Ishikawa (cell line): ENCODE results near the gene IL12B.

Source experiments
- CEBPB ChIP-seq: IDR thresholded peaks from 2 replicates; pipeline ENCODE4 v1.6.1; 2012
- CREB1 ChIP-seq: IDR thresholded peaks from 2 replicates; pipeline ENCODE4 v1.6.1; 2012; ENCODE audit warnings: low read depth
- EGR1 ChIP-seq: IDR thresholded peaks from 2 replicates; pipeline ENCODE4 v1.6.1; 2012
- EP300 ChIP-seq: IDR thresholded peaks from 2 replicates; pipeline ENCODE4 v1.6.1; 2012; ENCODE audit warnings: borderline replicate concordance
- FOXM1 ChIP-seq: IDR thresholded peaks from 2 replicates; pipeline ENCODE4 v1.6.1; 2012; ENCODE audit warnings: low read depth, borderline replicate concordance
- NFIC ChIP-seq: IDR thresholded peaks from 2 replicates; pipeline ENCODE4 v1.6.1; 2012
- RAD21 ChIP-seq: IDR thresholded peaks from 2 replicates; pipeline ENCODE4 v1.6.1; 2012; ENCODE audit warnings: low read depth
- TAF1 ChIP-seq: IDR thresholded peaks from 2 replicates; pipeline ENCODE4 v1.6.1; 2012; ENCODE audit warnings: low read depth, mild to moderate bottlenecking
- TCF12 ChIP-seq: IDR thresholded peaks from 2 replicates; pipeline ENCODE4 v1.6.1; 2012; ENCODE audit warnings: low read depth
- TEAD4 ChIP-seq: IDR thresholded peaks from 2 replicates; pipeline ENCODE4 v1.6.1; 2012
- YY1 ChIP-seq: IDR thresholded peaks from 2 replicates; pipeline ENCODE4 v1.6.1; 2012; ENCODE audit warnings: low read depth
- ZBTB7A ChIP-seq: IDR thresholded peaks from 2 replicates; pipeline ENCODE4 v1.6.1; 2012; ENCODE audit warnings: low read depth
- TF ChIP-seq, protein P1 (sequence below): IDR thresholded peaks from 2 replicates; pipeline ENCODE4 v1.6.1; 2012; ENCODE audit warnings: low read depth, mild to moderate bottlenecking
- TF ChIP-seq, protein P2 (sequence below): IDR thresholded peaks from 2 replicates; pipeline ENCODE4 v1.6.1; 2012
- TF ChIP-seq, protein P3 (sequence below): IDR thresholded peaks from 2 replicates; pipeline ENCODE4 v1.6.1; 2012

Gene IL12B

DNA sequence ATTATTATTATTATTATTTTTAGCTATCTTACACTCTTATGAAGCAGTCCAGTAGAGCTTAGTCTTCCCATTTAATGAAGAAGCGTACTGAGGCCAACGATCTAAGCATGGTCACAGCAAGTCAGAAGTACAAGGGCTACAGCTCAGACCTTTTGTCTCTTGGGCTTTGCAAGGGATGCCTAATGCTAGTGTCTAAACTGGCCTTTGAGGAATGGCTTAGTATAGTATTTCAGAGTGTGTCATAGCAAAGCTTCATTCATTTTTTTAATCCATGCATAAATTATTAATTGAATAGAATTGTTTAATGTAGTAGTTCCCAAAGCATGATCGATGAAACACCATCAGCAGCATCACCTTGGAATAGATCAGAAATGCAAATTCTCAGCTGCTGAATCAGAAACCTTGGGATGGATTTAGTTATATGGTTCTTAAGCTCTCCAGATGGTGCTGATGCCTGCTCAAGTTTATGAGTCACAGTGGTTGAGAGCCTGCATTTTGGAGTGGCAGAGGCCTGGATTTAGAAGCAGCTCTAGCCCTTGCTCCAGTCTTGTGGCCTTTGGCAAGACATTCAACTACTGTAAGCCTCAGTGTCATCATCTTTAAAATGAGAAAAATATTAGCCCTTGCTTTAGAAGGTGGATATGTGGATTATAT, 6.1 kb downstream of the IL12B start:
- TF ChIP-seq FOXM1 (no peak), EGR1 (no peak), CEBPB (no peak)

DNA sequence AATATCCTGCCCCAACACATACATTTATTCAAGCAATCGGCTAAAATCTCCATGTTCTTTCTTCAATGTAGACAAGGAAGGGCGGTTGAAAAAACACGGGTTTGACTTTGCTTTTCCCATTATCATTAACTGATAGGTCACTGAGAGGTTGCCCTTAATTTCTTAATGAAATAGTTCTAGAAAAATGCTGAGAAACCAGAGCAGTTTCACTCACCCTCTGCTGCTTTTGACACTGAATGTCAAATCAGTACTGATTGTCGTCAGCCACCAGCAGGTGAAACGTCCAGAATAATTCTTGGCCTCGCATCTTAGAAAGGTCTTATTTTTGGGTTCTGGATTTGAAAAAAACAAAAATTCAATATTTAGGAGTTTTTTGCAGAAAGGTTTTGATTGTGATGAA, 8.1 kb downstream of the IL12B start:
- TF ChIP-seq, protein P1, sequence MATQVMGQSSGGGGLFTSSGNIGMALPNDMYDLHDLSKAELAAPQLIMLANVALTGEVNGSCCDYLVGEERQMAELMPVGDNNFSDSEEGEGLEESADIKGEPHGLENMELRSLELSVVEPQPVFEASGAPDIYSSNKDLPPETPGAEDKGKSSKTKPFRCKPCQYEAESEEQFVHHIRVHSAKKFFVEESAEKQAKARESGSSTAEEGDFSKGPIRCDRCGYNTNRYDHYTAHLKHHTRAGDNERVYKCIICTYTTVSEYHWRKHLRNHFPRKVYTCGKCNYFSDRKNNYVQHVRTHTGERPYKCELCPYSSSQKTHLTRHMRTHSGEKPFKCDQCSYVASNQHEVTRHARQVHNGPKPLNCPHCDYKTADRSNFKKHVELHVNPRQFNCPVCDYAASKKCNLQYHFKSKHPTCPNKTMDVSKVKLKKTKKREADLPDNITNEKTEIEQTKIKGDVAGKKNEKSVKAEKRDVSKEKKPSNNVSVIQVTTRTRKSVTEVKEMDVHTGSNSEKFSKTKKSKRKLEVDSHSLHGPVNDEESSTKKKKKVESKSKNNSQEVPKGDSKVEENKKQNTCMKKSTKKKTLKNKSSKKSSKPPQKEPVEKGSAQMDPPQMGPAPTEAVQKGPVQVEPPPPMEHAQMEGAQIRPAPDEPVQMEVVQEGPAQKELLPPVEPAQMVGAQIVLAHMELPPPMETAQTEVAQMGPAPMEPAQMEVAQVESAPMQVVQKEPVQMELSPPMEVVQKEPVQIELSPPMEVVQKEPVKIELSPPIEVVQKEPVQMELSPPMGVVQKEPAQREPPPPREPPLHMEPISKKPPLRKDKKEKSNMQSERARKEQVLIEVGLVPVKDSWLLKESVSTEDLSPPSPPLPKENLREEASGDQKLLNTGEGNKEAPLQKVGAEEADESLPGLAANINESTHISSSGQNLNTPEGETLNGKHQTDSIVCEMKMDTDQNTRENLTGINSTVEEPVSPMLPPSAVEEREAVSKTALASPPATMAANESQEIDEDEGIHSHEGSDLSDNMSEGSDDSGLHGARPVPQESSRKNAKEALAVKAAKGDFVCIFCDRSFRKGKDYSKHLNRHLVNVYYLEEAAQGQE = no peak
- TF ChIP-seq, protein P2, sequence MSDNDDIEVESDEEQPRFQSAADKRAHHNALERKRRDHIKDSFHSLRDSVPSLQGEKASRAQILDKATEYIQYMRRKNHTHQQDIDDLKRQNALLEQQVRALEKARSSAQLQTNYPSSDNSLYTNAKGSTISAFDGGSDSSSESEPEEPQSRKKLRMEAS = no peak
- TF ChIP-seq YY1 (no peak), TAF1 (no peak), TEAD4 (no peak), NFIC (no peak), EGR1 (no peak), RAD21 (no peak), TCF12 (no peak), CREB1 (no peak), ZBTB7A (no peak), FOXM1 (no peak), CEBPB (no peak), EP300 (no peak)
- TF ChIP-seq, protein P3, sequence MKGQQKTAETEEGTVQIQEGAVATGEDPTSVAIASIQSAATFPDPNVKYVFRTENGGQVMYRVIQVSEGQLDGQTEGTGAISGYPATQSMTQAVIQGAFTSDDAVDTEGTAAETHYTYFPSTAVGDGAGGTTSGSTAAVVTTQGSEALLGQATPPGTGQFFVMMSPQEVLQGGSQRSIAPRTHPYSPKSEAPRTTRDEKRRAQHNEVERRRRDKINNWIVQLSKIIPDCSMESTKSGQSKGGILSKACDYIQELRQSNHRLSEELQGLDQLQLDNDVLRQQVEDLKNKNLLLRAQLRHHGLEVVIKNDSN = no peak

DNA sequence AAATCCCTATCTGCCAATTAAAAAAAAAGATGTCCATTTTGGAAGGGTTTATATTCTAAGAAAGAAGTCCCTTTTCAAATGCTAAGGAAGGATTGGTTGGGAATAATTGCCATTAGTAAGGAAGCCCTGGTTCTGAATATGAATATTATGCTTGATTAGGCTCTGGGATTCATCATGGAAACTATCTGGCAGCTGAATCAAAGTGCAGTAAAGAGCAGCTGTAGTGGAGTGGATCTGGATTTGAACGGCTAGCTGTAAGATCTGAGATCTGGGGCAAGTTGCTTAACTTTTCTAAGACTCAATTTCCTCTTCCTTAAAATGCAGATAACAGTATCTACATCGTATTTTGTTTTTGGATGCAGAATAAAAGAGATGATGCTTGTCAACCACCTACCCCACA, 10.5 kb downstream of the IL12B start:
- TF ChIP-seq, protein P1 = no peak
- no peak for TF ChIP-seq CEBPB

DNA sequence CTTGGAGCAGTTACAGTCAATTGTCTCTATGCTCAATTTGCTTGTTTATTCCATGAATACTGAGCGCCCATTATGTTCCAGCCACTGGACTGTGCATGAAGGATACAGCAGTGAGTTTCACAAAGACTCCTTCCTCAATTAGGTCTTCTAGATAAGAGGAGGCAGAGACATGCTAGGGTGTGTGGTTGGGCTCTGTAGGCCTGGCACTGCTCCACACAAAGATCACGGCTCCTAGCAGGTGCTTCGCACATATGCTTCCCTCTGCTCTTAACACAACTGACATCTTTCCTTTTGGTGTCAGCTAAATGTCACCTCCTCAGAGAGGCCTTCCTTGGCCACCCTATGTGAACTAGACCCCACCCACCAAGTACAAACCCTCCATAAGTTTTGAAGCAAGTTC, 10.9 kb downstream of the IL12B start:
- no peak for TF ChIP-seq RAD21
- TF ChIP-seq, protein P2 = no peak

DNA sequence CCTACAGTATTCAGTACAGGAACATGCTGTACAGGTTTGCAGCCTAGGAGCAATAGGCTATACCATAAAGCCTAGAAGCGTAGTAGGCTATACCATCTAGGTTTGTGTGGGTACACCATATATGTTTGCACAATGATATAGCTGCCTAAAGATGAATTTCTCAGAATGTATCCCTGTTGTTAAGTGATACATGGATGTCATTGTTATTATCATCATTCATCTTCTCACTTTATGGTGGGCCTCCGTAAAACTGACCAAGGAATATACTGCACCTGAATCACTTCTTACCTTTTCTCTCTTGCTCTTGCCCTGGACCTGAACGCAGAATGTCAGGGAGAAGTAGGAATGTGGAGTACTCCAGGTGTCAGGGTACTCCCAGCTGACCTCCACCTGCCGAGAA, 11.8 kb downstream of the IL12B start:
- TF ChIP-seq, protein P1 = no peak
- TF ChIP-seq, protein P3 = no peak
- TF ChIP-seq CEBPB (no peak), CREB1 (no peak), EGR1 (no peak), ZBTB7A (no peak)

DNA sequence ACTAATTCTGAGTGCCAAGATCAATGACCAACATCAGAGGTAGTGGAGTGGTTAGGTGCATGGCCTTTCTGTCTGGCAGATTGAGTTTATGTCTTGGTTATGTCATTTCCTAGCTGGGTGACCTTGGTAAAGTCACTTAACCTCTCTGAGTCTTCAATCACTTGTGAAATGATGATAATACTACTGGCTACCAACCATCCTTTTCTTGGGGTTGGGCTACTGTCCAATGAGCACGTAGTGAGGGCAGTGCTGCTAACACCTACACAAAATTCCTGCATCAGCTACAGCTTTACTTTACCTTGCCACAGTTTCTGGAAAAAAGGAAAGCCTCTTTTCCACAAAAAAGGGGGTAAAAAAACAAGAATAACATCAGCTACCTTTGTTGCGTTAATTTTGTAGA, 12.4 kb downstream of the IL12B start:
- TF ChIP-seq EGR1 (no peak), NFIC (no peak), CEBPB (no peak), TEAD4 (no peak), CREB1 (no peak), TAF1 (no peak), FOXM1 (no peak), RAD21 (no peak), TCF12 (no peak), ZBTB7A (no peak), YY1 (no peak), EP300 (no peak)
- TF ChIP-seq, protein P1 = no peak
- TF ChIP-seq, protein P3 = no peak
- TF ChIP-seq, protein P2 = no peak
